Dermis blood vessel endothelial cell (primary cell): ENCODE results near the gene IQCF2. TPM values are rescaled to one million over a fixed set of nuclear protein-coding genes. Genes with fewer than 3 reads are reported as not detected.
"Not testable (repeated sequence)": the region's sequence is repeated elsewhere in the genome, so short reads cannot be mapped to it uniquely, and the experiment has no call there.

Experiments used
- DNase-seq: peaks from one replicate; pipeline ENCODE4 v3.0.0; 2010
- total RNA-seq: library from RNA; depleted of rRNA; stranded (reverse); fragments of >200 nt; gene quantifications from 2 replicates; pipeline ENCODE4 v1.2.3, GENCODE V29; 2014

IQCF2 gene
- total RNA-seq, 1 donor from 2014 or later = not detected

DNA sequence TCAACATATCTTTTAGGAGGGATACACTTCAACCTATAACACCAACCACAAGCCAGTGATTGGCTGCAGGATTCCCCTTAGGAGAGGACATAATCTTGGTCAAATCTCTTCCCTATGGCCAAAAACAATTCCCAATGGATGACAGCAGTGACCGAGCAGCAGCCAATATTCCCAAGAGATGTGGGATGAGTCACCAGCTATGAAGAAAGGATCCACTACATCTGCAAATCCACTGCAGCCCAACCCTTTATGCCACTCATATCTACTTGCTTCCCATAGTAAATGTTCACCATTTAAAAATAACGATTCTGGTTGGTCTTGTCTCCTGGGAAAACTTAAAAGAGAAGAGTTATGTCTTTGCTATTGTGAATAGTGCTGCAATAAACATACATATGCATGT lies 18.5 kb downstream of the IQCF2 start:
- no peak for DNase-seq

DNA sequence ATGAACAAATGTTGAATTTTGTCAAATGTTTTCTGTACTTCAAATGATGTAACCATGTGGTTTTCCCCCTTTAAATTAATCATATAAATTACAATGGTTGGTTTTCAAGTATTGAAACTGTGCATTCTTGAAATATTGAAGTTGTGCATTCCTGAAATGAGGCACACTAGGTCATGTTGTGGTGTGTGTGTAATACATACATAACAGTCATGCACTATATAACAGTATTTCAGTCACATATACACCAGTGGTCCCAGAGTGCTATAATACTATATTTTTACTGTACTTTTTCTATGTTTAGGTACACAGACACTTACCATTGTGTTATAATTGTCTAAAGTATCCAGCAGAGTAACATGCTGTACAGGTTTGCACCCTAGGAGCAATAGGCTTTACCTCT lies 25.0 kb downstream of the IQCF2 start:
- DNase-seq = no peak

DNA sequence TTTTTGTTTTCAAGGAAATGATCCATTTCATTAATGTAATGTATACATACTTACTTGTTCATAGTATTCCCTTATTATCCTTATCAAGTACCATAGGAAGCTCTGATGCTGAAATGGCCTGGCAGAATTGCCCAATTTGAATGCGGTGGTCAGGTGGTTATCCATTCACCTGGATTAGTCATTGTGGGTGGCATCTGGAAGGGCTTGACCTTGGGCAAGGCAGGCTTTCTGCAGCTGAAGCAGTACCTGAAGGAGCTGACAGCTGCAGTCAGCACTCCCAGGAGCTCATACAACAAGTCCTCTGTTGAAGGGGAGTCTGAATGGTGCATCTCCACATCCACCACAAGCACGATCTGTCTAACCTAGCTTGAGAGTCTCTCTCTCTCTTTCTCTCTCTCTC lies 26.2 kb downstream of the IQCF2 start:
- DNase-seq = no peak

DNA sequence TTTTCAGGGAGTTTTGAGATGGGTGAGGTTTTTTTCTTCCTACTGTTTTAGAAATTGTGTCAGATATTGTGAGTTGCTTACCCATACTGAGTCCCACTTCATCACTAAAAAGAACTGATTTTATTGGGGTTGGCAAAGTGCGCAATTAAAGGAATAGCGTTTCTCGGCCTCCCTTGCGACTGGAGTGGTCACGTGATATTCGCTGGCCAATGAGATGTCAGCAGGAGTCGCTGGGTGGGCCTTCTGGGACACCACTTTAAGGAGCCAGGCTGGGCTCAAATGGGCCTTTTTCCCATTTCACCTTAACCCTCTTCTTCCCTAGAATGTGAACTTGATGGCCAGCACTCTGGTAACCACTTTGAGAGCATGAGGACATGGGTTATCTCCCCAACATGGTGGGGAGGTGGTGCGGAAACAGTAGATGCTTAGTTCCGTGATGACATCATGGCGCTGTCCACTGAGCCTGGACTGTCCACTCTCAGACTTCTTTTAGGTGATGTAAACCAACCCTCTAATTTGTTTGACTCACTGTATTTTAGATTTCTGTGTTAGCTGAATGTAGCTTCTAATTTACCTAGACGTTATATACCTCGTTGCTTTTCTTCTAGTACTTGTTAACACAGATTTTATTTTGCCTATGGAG lies 27.2 kb downstream of the IQCF2 start:
- no peak for DNase-seq

DNA sequence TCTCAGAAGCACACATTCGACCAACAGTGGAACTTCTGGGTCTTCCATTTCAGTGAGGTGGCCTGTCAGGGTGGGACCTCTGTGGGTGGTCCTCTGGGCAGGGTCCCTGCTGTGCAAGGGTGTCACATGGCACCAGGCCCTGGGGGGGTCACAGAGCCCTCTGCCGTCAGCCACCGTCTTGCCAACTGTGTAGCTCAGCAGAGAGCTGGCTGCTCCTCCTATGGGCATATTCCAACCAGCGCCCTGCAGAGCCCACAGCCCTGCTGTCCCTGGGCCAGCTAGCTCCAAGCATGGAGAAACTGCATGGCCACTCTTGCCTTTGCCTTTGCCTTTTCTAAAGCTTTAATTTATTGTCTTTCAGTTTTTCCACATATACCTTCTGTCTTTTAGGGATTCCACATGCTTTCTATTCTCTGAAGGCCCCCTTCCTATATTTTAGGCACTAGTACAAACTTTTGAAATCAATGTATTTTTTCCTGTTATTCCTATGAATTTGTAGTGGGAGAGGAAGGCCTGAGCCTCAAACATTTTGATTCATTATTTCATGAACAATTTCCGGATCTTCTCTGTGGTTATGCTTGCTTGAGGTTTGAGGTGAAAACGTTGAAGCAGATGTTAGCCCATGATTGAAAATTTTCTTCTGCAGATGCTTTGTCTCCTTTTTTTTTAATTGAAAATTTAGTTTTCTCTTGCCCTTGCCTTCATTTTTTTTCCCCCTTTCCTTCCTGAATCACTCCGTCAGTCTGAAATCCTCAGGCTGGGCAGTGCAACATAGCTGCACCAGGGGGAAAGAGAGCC lies 30.0 kb downstream of the IQCF2 start:
- DNase-seq = no peak

DNA sequence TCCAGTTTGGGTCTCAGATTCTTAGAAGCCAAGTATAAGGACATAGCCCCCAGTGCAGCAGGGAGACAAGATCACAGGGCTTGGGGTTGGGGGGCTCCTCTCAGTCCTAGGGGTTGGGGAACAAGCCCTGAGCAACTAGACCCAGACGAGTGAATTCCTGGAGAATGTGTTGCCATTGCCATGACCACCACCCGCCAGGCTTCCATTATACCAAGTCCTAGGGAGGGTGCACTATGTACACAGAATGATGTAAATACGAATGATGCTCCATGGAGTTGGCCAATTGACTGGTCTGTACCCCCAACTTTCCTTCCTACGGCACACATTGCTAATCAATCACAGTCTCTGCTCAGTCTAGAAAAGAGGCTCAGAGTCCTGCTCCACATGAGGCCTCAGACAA lies 33.0 kb downstream of the IQCF2 start:
- no peak for DNase-seq

DNA sequence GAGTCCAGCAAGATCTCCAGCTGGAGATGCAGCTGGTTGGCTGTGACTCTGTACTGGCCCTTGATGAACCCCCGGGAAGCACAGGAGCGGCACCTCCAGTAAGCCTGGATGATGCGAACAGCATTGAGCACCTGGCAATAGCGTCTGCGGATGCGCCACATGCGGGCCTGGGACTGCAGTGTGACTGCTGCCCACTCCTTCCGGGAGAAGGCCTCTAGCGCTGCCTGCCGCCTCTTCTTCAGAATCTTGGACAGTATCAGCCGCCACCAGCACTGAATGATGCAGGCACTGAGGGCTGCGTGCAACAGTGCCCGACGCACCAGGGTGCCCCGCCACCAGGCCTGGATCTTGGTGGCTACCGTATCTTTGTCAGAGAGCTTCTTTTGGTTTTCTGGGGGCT lies 33.5 kb downstream of the IQCF2 start:
- no peak for DNase-seq

DNA sequence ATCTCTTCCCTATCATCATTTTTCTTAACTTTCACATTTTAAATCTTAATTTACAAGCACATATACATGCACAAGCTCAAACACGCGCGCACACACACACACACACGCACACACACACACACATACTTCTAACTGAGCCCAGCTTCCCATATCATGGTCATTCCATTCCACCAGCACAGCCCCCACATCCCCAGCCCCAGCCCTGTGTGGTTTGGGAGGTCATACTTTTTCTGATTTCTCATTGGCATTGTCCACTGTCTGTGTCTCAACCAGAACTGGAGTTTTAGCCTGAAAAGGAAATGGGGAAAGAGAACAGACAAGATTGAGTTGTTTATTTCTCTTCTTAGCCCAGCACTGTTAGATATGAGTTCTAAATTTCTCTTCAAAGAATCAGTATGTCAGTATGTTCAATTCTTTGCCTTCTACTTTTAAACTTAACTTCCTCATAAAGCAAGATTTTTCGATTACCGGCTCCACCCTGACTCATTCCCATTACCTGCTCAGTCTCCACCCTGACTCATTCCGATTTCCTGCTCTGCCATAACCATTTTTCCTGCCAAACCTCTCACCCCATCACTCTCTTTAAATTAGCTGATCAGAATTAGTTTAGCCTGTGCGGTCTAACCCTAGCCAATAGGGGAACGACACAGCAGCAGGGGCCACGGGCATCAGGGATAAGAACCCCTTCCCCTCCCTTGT lies 35.3 kb downstream of the IQCF2 start:
- no peak for DNase-seq

DNA sequence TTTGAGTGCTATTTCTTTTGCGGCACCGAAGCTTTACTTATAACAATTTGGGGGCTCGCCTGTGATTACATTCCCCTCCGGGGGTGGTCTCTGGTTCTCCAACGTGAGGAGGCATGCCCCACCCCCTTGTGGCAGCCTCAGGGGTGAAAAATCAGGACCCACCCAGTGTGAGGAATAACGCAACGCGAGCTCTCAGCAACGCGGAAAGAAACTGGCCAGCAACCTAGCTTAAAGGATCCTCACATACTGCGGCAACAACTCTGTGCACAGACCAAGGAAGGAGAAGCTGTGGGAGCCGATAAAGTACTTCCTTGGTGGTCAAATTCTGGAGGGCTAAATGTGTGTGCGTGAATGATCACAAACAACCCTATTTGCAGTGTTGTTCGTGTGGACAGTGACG lies 36.0 kb downstream of the IQCF2 start:
- no peak for DNase-seq

DNA sequence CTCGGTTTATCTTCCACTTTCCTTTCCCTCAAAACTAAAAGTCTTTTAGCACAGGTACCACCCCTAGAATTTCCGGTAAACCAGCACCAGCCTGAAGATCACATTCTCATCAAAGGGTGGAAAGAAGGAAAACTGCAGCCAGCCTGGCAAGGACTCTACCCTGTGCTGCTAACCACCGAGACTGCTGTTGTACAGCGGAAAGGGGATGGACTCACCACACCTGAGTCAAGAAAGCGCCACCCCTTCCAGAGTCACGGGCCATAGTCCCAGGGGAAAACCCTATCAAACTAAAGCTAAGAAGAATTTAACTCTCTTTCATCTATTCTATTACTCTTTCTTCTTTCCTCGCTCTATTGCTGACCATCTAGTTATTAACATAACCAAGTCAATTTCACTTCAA lies 38.6 kb downstream of the IQCF2 start:
- not testable (repeated sequence) for DNase-seq

DNA sequence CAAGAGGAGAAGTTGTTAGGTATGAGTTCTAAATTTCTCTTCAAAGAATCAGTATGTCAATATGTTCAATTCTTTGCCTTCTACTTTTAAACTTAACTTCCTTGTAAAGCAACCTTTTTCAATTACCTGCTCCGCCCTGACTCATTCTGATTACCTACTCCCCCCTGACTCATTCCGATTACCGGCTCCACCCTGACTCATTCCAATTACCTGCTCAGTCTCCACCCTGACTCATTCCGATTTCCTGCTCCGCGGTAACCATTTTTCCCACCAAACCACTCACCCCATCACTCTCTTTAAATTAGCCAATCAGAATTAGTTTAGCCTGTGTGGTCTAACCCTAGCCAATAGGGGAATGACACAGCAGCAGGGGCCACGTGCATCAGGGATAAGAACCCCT lies 40.9 kb downstream of the IQCF2 start:
- not testable (repeated sequence) for DNase-seq

DNA sequence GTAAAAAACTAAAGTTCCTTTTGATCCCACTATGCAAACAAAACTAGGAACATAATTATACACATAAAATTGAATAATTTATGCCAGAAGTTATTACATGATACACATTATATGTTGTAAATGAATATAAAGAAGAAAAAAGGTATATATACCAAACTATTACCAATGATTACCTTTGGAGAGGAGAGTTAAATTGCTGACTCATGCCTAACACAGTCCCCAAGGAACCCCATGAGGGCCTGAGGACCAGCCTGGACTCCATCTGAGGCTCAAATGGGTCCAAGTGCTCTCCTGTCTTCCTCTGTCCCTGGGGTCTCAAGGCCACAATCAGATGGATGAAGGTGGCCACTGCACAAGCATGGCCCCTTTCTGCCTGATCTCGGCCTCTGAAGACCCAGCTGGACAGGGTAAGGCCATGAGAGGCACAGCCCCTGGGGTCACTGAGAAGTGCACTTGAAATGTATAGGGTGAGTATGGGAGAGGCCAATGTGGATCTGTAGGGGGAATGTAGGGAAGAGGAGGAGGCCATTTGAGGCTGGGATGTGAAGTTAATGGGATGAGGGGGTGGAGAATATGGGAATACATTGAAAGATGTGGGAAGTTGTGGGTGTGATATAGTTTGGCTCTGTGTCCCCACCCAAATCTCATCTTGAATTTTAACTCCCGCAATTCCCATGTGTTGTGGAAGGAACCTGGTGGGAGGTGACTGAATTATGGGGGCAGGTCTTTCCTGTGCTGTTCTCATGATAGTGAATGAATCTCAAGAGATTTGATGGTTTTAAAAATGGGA lies 42.8 kb downstream of the IQCF2 start:
- no peak for DNase-seq

DNA sequence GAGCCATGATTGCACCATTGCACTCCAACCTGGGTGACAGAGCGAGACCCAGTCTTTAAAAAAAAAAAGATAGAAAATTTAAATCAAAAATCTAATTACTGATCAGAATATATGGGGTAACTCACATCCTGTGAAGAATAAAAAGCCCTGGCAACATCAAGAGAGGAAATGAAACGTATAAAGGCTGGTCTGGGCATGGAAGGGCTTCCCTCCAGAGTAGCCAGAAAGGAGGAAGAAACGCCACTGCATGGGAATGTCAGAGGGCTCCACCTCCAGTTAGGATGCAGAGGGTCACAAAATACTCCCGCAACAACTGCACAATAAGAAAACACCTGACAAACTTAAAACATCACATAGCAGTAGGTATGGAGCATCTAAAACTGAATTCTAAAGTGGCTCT lies 46.6 kb downstream of the IQCF2 start:
- DNase-seq = no peak

Other genes starting within 250 kb of the IQCF2 start
- gene TEX264, start 190.4 kb upstream of the IQCF2 start, total RNA-seq = 54.8 and 64.7 TPM in 2 replicates
- under 0.01 TPM in 1 of 2 replicates, not detected in the other for gene GRM2, start 154.5 kb upstream of the IQCF2 start, total RNA-seq
- not detected in 2 replicates for gene IQCF6, start 82.4 kb upstream of the IQCF2 start, total RNA-seq
- not detected in 2 replicates for gene IQCF5, start 14.0 kb downstream of the IQCF2 start, total RNA-seq
- gene IQCF1, start 41.7 kb downstream of the IQCF2 start, total RNA-seq = not detected in 2 replicates
- 18.7 and 22.2 TPM in 2 replicates for gene RRP9, start 80.3 kb downstream of the IQCF2 start, total RNA-seq
- 9.9 and 17.9 TPM in 2 replicates for gene PARP3, start 80.7 kb downstream of the IQCF2 start, total RNA-seq
- gene GPR62, start 93.8 kb downstream of the IQCF2 start, total RNA-seq = not detected in 2 replicates
- gene PCBP4, start 105.8 kb downstream of the IQCF2 start, total RNA-seq = 26.2 and 31.3 TPM in 2 replicates
- gene ABHD14B, start 112.4 kb downstream of the IQCF2 start, total RNA-seq = 16.8 and 18.7 TPM in 2 replicates
- gene ABHD14A, start 113.4 kb downstream of the IQCF2 start, total RNA-seq = 5.4 and 6.9 TPM in 2 replicates
- gene ACY1, start 121.9 kb downstream of the IQCF2 start, total RNA-seq = 20.6 and 22.6 TPM in 2 replicates
- gene RPL29, start 134.3 kb downstream of the IQCF2 start, total RNA-seq = 784 and 1,399 TPM in 2 replicates
- gene DUSP7, start 195.0 kb downstream of the IQCF2 start, total RNA-seq = 8.0 and 10.8 TPM in 2 replicates